Fibroblast of lung (primary cell): Measurements from ENCODE around the gene ABCC8. TPM values are rescaled to one million over a fixed set of nuclear protein-coding genes. Genes with fewer than 3 reads are reported as not detected.

Experiments used
- DNase-seq, 2 donors: peaks; one replicate each; pipeline versions ENCODE4 v3.0.0 to v3.0.0-alpha.2; 2010; ENCODE audit warnings: low read depth in 2 of 2
- H2AFZ ChIP-seq: 2 replicates; pipeline ENCODE4 v1.5.1; 2012; ENCODE audit warnings: low read length, control low read depth, inconsistent platforms
- H3K27ac ChIP-seq: 2 replicates; pipeline ENCODE4 v1.5.1; 2011; ENCODE audit warnings: low read length, control low read depth; ENCODE audit not compliant: insufficient read depth
- H3K27me3 ChIP-seq: 2 replicates; pipeline ENCODE4 v1.5.1; 2011; ENCODE audit warnings: mild to moderate bottlenecking, low read length; ENCODE audit not compliant: control insufficient read depth, insufficient read depth
- H3K36me3 ChIP-seq: 2 replicates; pipeline ENCODE4 v1.5.1; 2011; ENCODE audit warnings: low read length; ENCODE audit not compliant: control insufficient read depth, insufficient read depth
- H3K4me1 ChIP-seq: 2 replicates; pipeline ENCODE4 v1.5.1; 2011; ENCODE audit warnings: low read length; ENCODE audit not compliant: control insufficient read depth, insufficient read depth; ENCODE audit errors: extremely low read depth
- H3K4me2 ChIP-seq: 2 replicates; pipeline ENCODE4 v1.5.1; 2011; ENCODE audit warnings: low read length, control low read depth; ENCODE audit not compliant: insufficient read depth; ENCODE audit errors: extremely low read depth
- H3K4me3 ChIP-seq, 4 experiments: fragments of 200-600 bp in 1 of 4; sonication (generic) in 1 of 4; replicated peaks in 1 of 4; 2 replicates each; pipeline ENCODE4 v1.5.1; 2011 to 2016; ENCODE audit warnings: low read length in 4 of 4, low read depth in 3 of 4, mild to moderate bottlenecking in 3 of 4, control low read depth in 2 of 4, inconsistent platforms in 1 of 4, mixed read lengths in 1 of 4; ENCODE audit not compliant: insufficient read depth in 1 of 4; ENCODE audit errors: control extremely low read depth in 1 of 4
- H3K79me2 ChIP-seq: 2 replicates; pipeline ENCODE4 v1.5.1; 2012; ENCODE audit warnings: mild to moderate bottlenecking, low read length, inconsistent platforms; ENCODE audit not compliant: control insufficient read depth, insufficient read depth
- H3K9ac ChIP-seq: 2 replicates; pipeline ENCODE4 v1.5.1; 2011; ENCODE audit warnings: mild to moderate bottlenecking, low read length, control low read depth; ENCODE audit not compliant: insufficient read depth
- H3K9me3 ChIP-seq: 2 replicates; pipeline ENCODE4 v1.5.1; 2012; ENCODE audit warnings: low read depth, low read length; ENCODE audit not compliant: control insufficient read depth, insufficient read depth
- H4K20me1 ChIP-seq: 2 replicates; pipeline ENCODE4 v1.5.1; 2011; ENCODE audit warnings: low read length; ENCODE audit not compliant: control insufficient read depth, insufficient read depth; ENCODE audit errors: extremely low read depth
- CTCF ChIP-seq, 2 donors: IDR thresholded peaks in 1 of 2; conservative IDR thresholded peaks in 1 of 2; 1 replicate in 1 of 2; 2 replicates in 1 of 2; pipeline ENCODE4 v1.5.1; 2011 to 2012; ENCODE audit warnings: low read length in 2 of 2, control low read depth in 1 of 2, inconsistent platforms in 1 of 2, low read depth in 1 of 2, mild to moderate bottlenecking in 1 of 2
- EZH2 ChIP-seq: IDR thresholded peaks from 2 replicates; pipeline ENCODE4 v1.5.1; 2012; ENCODE audit warnings: low read length, control low read depth, mild to moderate bottlenecking; ENCODE audit errors: missing control alignments
- polyA plus RNA-seq, 2 donors: library from polyadenylated mRNA; depleted of rRNA in 1 of 2; stranded (reverse) in 1 of 2; unstranded in 1 of 2; fragments of >200 nt; gene quantifications; 2 replicates each; pipeline ENCODE4 v1.2.1, GENCODE V29; 2011 to 2012; ENCODE audit warnings: missing spikeins in 1 of 2
- total RNA-seq: library from RNA; depleted of rRNA; stranded (reverse); fragments of >200 nt; gene quantifications from 2 replicates; pipeline ENCODE4 v1.2.1, GENCODE V29; 2014

Gene ABCC8
- total and polyA plus RNA-seq, 2 donors (not counting 1 experiment from before 2014, with no cell fraction given) = not detected

GRCh38 chr11:17401841-17402240 lies 74.8 kb downstream of the ABCC8 start:
- H3K9ac ChIP-seq = no peak overlapping the region

DNA sequence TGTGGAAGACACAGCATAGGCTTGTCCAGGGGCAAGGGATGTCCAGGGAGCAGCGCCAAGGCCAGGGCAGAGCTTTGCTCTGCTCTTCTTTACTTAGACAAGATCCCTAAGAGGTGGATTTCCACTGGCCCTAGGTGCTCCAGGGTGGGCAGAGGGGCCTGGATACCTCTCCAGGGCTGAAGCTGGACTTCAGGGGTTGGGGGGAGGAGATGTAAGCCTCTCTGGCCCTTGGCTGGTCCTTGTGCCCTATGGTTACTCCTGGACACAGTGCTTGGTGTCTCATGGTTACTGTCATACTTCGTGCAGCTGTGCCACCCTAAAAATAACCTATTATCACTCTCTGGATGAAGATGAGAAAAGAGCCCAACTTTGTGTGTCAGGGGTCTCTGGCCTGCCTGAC lies 75.3 kb downstream of the ABCC8 start:
- Histone ChIP-seq H3K79me2 (no peaks in the 10 kb centered on the region), H3K27me3 (no peaks in the 10 kb centered on the region), H2AFZ (no peak overlapping the region), H3K4me1 (no peaks in the 10 kb centered on the region), H3K9ac (no peak overlapping the region), H3K4me3 (no peak overlapping the region), H3K4me2 (no peak overlapping the region), H3K9me3 (no peaks in the 10 kb centered on the region), H4K20me1 (no peaks in the 10 kb centered on the region), H3K27ac (no peak overlapping the region), H3K36me3 (no peaks in the 10 kb centered on the region)
- TF ChIP-seq EZH2 = no peak
- no peak for TF ChIP-seq CTCF (conservative IDR thresholded peaks at IDR 0.05 in 1 of 2, IDR thresholded peaks at IDR 0.05 in 1 of 2; ENCODE audit: low read depth in 1 of 2, low read length in 2 of 2)
- DNase-seq = no peak

More at GRCh38 chr11:17401841-17402240, 74.8 kb downstream of the ABCC8 start:
- H3K79me2 ChIP-seq = no peaks in the 10 kb centered on the region
- no peaks in the 10 kb centered on the region for H3K9me3 ChIP-seq
- H3K4me2 ChIP-seq = no peak overlapping the region
- H2AFZ ChIP-seq = no peak overlapping the region
- H3K36me3 ChIP-seq = no peaks in the 10 kb centered on the region
- TF ChIP-seq EZH2 = no peak
- no peak for TF ChIP-seq CTCF (conservative IDR thresholded peaks at IDR 0.05 in 1 of 2, IDR thresholded peaks at IDR 0.05 in 1 of 2; ENCODE audit: low read depth in 1 of 2, low read length in 2 of 2)
- no peaks in the 10 kb centered on the region for H3K4me1 ChIP-seq
- no peak for DNase-seq
- no peaks in the 10 kb centered on the region for H4K20me1 ChIP-seq
- H3K27me3 ChIP-seq = no peaks in the 10 kb centered on the region
- no peak overlapping the region for H3K27ac ChIP-seq
- no peak overlapping the region for H3K4me3 ChIP-seq

GRCh38 chr11:17400048-17400775 lies 76.4 kb downstream of the ABCC8 start:
- H3K79me2 ChIP-seq = no peaks in the 10 kb centered on the region
- no peak overlapping the region for H3K4me3 ChIP-seq
- H3K36me3 ChIP-seq = no peaks in the 10 kb centered on the region
- H3K27ac ChIP-seq = no peak overlapping the region
- no peaks in the 10 kb centered on the region for H4K20me1 ChIP-seq
- no peak overlapping the region for H3K9ac ChIP-seq
- no peak for TF ChIP-seq EZH2
- TF ChIP-seq CTCF (conservative IDR thresholded peaks at IDR 0.05 in 1 of 2, IDR thresholded peaks at IDR 0.05 in 1 of 2; ENCODE audit: low read depth in 1 of 2, low read length in 2 of 2) = no peak
- no peak overlapping the region for H2AFZ ChIP-seq
- no peaks in the 10 kb centered on the region for H3K27me3 ChIP-seq
- no peak overlapping the region for H3K4me2 ChIP-seq
- no peaks in the 10 kb centered on the region for H3K4me1 ChIP-seq
- H3K9me3 ChIP-seq = no peaks in the 10 kb centered on the region
- no peak for DNase-seq
